Epithelial cell of proximal tubule (primary cell): Measurements from ENCODE around the gene PDHX. TPM values are rescaled to one million over a fixed set of nuclear protein-coding genes. Genes with fewer than 3 reads are reported as not detected.

Source experiments
- DNase-seq: peaks from one replicate; pipeline ENCODE4 v3.0.0-alpha.2; 2011; ENCODE audit warnings: low read depth
- H3K4me3 ChIP-seq: 2 replicates; pipeline ENCODE4 v1.5.1; 2011; ENCODE audit warnings: low read depth, mild to moderate bottlenecking, low read length
- total RNA-seq: library from RNA; depleted of rRNA; stranded (reverse); fragments of >200 nt; gene quantifications from 2 replicates; pipeline ENCODE4 v1.2.3, GENCODE V29; 2015
- TF ChIP-seq, protein P1 (sequence below): conservative IDR thresholded peaks from 2 replicates; pipeline ENCODE4 v1.5.1; 2012; ENCODE audit warnings: low read depth, mild to moderate bottlenecking, low read length

PDHX gene
- total RNA-seq, 1 donor from 2014 or later = 19.3 TPM

DNA sequence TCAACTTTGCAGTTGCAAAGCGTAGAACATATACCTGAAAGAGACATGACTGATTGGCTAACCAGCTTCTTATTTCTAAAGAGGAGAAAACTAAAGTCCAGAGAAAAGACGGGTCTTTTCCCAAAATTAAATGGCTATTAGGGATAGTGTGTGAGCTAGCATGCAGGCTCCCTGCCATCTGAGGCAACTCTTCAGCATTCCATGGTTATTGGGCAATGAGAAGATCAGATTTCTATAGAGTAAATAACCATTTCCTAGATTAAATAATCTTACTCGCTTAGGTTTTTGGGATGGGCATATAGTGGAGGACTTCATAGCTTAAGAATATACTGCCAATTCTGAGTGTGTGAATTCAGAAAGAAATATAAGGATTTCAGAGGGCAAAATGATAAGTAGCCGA lies 95.0 kb downstream of the PDHX start:
- no peak for DNase-seq
- TF ChIP-seq, protein P1, sequence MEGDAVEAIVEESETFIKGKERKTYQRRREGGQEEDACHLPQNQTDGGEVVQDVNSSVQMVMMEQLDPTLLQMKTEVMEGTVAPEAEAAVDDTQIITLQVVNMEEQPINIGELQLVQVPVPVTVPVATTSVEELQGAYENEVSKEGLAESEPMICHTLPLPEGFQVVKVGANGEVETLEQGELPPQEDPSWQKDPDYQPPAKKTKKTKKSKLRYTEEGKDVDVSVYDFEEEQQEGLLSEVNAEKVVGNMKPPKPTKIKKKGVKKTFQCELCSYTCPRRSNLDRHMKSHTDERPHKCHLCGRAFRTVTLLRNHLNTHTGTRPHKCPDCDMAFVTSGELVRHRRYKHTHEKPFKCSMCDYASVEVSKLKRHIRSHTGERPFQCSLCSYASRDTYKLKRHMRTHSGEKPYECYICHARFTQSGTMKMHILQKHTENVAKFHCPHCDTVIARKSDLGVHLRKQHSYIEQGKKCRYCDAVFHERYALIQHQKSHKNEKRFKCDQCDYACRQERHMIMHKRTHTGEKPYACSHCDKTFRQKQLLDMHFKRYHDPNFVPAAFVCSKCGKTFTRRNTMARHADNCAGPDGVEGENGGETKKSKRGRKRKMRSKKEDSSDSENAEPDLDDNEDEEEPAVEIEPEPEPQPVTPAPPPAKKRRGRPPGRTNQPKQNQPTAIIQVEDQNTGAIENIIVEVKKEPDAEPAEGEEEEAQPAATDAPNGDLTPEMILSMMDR = no peak
- no peak overlapping the region for H3K4me3 ChIP-seq

DNA sequence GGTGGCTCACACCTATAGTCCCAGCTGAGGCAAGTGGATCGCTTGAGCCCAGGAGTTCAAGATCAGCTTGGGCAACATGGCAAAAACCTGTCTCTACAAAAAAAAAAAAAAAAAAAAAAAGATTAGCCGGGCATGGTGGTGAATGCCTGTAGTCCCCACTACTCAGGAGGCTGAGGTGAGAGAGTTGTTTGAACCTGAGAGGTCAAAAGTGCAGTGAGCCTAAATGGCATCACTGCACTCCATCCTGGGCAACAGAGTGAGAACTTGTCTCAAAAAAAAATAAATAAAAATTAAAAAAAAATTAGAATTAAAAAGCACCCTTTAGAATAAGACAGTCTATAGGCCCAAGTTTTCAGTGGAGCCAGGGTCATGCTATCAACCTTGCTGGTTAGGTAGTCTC lies 95.5 kb downstream of the PDHX start:
- no peak overlapping the region for H3K4me3 ChIP-seq
- no peak for DNase-seq
- TF ChIP-seq, protein P1 = no peak

DNA sequence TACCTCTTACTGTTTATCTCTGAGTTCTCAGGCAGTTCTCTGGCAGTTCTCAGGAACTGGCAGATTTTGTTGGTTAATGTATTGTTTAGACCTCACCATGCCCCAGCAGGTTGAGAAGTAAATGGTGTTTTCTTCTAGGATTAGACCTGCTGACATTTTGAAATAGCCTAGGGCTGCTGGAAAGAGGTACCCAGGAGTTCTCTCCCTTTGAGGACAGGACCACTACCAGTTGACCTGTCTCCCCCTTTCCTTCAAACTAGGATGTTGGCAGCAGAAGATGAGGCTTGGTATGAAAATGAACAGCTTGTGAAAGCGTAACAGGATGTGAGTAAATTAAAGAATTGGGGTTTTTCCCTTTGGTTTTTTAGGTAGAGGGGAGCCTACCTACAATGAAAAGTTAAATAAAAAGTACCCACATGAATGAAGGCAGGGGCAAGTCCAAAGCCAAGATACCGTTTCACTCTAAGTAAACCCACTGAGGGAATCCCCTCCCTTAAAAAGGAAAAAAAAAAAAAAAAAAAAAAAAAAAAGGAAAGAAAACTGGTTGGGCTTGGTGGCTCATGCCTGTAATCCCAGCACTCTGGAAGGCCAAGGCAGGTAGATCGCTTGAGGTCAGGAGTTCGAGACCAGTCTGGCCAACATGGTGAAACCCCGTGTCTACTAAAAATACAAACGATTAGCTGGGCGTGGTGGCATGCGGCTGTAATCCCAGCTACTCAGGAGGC lies 96.2 kb downstream of the PDHX start:
- TF ChIP-seq, protein P1 = no peak
- no peak overlapping the region for H3K4me3 ChIP-seq
- DNase-seq = no peak

DNA sequence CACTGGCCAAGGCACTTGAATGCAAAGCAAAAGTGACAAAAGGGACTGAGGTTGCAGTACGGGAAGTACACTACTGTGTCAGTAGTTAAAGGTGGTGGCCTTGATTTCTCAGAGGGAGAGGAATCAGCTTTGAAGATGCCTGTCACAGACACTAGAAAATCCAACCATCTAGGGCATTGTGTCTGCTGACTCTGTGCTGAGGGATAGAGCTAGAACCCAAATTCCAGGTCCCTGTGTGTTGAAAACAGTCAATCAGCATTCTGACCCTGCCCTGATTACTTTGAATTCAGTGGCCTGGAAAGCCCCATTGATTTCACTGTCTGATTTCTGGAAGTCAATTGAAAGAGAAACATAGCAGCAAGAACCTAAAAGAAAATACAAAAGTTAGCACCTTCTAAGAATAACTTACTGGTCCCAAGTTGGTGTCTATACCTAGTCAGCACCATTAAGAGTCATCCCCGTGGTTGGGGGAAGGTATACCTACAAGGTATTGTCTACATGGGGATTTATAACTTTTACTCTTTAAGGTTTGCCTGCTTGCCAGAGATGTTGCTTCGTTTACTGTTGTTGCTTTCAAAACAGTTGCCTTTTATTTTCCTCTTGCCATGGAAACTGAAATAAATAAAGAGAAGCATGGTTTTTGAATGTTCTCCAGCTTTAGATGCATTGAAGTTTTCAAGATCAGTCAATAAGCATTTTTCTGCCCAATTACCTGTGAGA lies 97.3 kb downstream of the PDHX start:
- TF ChIP-seq, protein P1 = no peak
- no peak overlapping the region for H3K4me3 ChIP-seq
- no peak for DNase-seq

DNA sequence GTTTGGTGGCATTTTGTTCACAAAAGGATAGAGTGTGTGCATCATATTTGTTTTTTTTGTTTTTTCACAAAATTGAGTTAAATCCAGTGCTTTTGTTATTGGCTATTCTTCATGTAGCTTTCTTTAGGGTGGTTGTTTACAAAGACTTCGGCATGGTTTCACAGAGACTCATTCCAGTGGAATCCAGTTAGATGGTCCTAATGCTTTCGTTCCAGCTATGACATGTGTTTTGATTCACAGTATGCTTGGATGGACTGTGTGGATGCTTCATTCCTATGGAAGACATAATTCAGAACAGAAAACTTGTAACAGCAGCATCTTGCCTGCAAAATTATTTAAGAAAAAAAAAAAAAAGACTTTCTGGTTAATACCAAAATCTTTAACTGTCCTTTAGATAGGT lies 97.9 kb downstream of the PDHX start:
- H3K4me3 ChIP-seq = no peak overlapping the region
- TF ChIP-seq, protein P1 = no peak
- DNase-seq = no peak

DNA sequence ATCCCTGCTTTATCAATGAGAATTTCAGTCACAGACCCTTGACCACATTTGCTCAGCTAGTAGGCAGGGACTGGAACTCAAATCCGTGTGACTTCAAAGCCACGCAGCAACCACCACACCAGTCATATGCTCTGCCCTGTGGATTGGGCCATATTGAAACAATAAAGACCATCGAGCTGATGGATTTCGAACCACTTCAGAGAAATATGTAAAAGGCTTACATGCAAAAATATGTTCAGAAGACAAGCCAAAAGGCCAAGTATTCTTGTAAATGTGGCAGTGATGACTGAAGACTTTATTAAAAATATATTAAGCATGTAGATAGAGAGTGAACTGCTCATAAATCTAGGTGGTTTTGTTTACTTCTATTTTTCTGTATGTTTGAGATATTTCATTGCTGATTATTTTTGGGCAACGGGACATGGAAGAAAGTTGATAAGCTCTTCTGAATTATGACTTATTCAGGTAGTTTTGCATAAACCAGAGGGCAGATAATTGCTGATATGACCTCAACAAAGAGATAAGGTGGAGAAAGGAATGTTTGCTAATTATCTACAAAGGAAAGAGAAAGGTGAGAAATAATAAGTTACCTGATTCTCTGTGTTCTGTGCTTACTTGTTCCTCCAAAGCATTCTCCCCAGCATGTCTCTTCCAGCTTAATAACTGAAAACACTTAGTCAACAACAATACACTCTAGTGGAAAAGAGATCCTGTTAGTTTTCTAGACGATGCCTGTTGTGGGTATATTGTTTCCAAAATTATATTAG lies 99.4 kb downstream of the PDHX start:
- TF ChIP-seq, protein P1 = no peak
- H3K4me3 ChIP-seq = no peak overlapping the region
- no peak for DNase-seq
